ENCODE data around the gene DHPS. TPM values are rescaled to one million over a fixed set of nuclear protein-coding genes. Genes with fewer than 3 reads are reported as not detected.
"Not testable (repeated sequence)": the region's sequence is repeated elsewhere in the genome, so short reads cannot be mapped to it uniquely, and the experiment has no call there.

The DHPS gene
- polyA plus RNA-seq, 3 donors = 83.0 to 91.7 (median 87.7) TPM

- no peak for DNase-seq
These were observed 29.5 kb downstream of the DHPS start for GRCh38 chr19:12652219-12652618.

DNA sequence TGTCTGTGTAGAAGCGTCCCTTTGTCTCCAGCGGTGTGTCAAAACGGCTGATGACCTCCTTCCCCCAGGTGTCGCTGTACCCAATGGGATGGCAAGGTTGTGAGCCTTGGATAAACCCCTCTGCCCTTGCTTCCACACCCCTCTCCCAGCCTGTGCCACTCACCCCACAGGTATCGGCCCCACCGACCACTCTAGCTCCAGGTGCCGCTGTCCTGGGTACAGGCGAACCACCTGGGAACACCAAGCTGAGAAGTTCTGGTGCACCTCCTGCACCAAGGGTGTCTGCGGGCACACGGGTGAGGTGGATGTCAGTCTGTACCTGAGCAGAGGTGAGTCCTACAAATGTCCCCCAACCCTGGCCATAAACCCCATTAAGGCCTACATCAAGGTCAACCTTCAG, 31.7 kb downstream of the DHPS start:
- no peak for DNase-seq

DNA sequence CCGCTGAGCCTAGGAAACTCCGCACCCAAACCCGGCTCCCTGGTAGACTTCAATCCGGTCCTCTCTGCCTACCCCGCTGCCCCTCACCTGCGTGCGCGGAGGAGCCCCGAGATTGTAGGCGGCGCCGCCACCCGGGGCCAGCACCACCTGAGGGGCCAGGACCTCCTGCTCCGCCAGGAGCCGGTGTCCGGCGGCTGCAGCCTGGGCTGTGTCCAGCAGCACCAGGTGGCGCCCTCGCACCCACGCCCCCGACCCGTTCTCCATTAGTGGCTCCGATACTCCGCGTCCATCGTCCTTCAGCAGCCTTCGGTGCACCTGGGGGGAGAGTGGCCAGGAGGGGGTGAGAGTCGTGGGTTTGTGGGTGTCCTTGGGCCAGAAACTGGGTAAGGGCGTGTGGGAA, 33.6 kb downstream of the DHPS start:
- no peak for DNase-seq

DNA sequence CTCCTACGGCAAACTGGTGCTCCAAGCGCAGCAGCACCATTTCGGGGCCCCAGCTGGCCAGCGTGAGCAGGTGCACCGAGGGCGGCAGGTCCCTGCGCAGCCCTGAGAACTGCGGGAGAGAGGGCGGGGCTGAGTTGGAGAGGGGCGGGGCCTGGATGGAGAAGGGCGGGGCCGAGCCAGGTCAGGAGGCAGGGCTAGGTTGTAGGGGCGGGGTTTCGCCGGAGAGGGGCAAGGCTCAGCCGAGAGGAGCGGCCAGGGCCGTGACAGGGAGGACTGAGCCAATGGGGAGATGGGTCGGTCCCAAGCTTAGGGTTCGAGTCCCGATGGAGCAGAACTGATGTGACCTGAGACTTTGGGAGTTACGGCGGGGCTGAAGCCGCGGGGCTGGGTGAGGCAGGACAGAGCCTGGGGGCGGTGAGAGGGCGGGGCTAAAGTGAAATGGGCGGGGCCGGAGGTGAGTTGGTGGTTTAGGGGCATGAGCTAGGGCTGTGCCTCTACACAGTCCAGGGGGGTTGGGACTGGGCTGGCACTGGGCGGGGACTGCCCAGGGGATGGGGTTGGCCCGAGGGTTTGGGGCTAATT, 34.1 kb downstream of the DHPS start:
- DNase-seq = peak; percentile 54

- no peak for DNase-seq
These were observed 34.6 kb downstream of the DHPS start for GRCh38 chr19:12647047-12647446.

DNA sequence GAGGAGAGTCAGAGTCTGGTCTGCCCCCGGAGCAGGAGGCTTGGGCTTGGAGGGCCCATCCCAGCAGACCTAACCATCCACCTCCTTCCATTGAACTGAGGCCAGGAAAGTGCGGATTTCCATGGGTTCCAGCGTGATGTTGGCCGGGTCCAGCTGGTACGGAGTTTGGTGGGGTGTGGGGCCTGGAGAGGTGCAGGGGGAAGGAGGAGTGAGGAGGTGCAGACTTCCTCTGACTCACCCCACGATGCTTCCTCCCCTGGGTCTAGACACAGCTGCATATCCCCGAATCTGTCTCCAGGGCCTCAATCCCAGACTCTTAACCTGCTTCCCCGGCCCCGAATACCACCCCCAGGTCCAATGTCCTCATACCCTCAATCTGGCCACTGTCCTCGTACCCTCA, 35.1 kb downstream of the DHPS start:
- DNase-seq = no peak

DNA sequence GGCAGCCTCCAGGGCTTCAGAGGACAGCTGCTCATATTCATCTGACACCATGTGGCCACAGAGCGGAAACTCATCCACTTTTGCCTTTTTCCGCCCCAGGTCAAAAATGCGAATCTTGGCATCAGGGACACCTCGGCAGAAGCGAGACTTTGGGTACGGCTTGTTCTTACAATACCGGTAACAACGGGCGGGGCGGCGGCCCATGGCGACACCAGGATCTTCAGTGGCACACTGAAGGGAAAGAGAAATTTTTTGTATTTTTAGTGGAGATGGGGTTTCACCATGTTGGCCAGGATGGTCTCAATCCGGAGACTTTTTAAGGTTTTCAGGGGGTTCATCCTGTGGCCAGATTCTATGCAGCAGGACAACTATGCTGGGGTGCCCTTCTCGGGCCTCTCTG, 38.0 kb downstream of the DHPS start:
- DNase-seq = not testable (repeated sequence)

- DNase-seq = no peak
These were observed 39.2 kb downstream of the DHPS start for GRCh38 chr19:12642506-12642905.

- DNase-seq = no peak
These were observed 40.2 kb downstream of the DHPS start for GRCh38 chr19:12641456-12641855.

DNA sequence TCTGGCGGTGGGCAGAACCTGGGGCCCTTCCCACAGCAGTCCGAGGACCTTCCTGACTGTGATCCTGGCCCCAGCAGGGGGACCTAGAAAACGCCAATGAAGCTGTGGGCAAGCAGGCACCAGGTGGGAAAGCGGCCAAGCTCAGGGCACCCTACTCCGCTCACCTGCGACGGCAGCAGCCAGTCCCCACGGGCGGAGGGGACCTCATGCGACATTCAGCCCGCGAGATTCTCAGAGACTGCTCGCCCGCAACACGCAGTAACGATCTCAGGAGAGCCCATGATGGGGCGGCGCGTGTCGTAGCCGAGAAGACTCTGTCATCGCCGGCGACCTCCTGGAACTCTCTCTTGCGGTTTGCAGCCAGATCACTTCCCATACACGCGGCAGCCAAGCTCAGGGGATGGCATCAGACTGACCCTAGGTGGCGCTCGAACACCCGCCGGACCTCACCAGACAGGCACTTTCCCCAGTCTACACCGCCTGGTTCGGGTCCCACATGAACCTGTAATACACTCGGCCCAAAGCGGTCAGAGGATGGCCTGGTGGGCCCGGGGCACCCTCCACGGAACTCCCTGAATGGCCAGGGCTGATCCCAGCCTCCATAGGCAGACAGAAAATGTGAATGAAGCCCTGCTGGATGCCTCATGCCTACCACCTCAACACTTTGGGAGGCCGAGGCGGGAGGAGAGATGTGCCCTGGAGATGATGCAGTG, 41.6 kb downstream of the DHPS start:
- DNase-seq = peak; percentile 79

DNA sequence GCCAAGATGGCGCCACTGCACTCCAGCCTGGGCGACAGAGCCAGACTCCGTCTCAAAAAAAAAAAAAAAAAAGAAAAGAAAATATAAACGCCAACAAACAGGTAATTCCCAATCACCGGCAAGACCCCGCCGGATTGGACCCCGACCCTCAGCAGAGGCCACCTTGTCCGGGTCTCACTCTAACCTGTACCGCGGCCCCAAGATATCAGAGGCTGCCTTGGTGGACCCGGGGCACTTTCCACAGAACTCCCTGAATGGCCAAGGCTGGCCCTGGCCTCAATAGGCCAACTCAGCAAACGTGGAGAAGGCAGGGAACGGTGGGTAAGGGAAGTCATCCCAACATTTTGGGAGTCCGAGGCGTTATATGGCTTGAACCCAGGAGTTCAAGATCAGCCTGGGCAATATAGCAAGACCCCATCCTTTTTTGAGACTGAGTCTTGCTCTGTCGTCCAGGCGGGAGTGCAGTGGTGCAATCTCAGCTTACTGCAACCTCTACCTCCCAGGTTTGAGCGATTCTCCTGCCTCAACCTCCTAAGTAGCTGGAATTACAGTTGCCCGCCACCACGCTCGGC, 43.0 kb downstream of the DHPS start:
- no peak for DNase-seq

DNA sequence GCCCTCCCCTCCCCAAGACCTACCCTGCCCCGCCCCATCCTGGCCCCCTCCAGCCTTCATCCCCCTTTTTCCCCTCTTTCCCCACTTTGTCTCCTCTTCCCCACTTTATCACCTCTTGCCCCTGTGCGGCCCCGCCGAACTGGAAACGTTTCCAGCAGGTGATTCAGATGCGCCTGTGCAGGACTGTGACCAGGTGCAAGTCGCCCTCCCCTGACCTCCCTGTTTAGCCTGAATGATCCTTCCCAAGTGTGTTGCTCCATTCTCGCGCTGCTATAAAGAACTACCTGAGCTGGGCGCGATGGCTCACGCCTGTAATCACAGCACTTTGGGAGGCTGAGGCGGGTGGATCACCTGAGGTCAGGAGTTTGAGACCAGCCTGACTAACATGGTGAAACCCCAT, 45.0 kb downstream of the DHPS start:
- no peak for DNase-seq

GRCh38 chr19:12629215-12629614, 52.5 kb downstream of the DHPS start:
- DNase-seq = no peak

GRCh38 chr19:12628040-12629022, 53.3 kb downstream of the DHPS start:
- DNase-seq = no peak

GRCh38 chr19:12626958-12627357, 54.7 kb downstream of the DHPS start:
- no peak for DNase-seq

Other genes starting within 250 kb of the DHPS start
- 10 to 100 TPM; 10.2 to 13.3 (median 11.0) TPM for gene ZNF443, start 240.9 kb downstream of the DHPS start, polyA plus RNA-seq (ENCODE audit: insufficient read length in 3 of 3)
- gene ZNF709, start 197.1 kb downstream of the DHPS start, polyA plus RNA-seq (ENCODE audit: insufficient read length in 3 of 3) = 10 to 100 TPM in 1 of 3 donors, 1 to 10 TPM in 2; 6.1 to 13.9 (median 7.5) TPM
- 10 to 100 TPM; 12.0 to 13.6 (median 12.7) TPM for gene ZNF564, start 130.4 kb downstream of the DHPS start, polyA plus RNA-seq (ENCODE audit: insufficient read length in 3 of 3)
- 1 to 10 TPM; 4.2 to 5.8 (median 5.6) TPM for gene ZNF490, start 71.1 kb downstream of the DHPS start, polyA plus RNA-seq (ENCODE audit: insufficient read length in 3 of 3)
- gene ZNF791, start 71.0 kb downstream of the DHPS start, polyA plus RNA-seq (ENCODE audit: insufficient read length in 3 of 3) = 10 to 100 TPM; 14.8 to 26.2 (median 22.0) TPM
- 10 to 100 TPM; 31.3 to 41.3 (median 37.8) TPM for gene MAN2B1, start 15.1 kb downstream of the DHPS start, polyA plus RNA-seq (ENCODE audit: insufficient read length in 3 of 3)
- 10 to 100 TPM; 19.7 to 27.9 (median 27.8) TPM for gene WDR83, start 15.1 kb downstream of the DHPS start, polyA plus RNA-seq (ENCODE audit: insufficient read length in 3 of 3)
- gene GNG14, start 6.1 kb upstream of the DHPS start, polyA plus RNA-seq (ENCODE audit: insufficient read length in 3 of 3) = under 1 TPM in 2 of 3 donors, not detected in 1; 0.28 to 0.68 TPM
- 10 to 100 TPM; 16.6 to 18.9 (median 18.3) TPM for gene FBXW9, start 14.8 kb upstream of the DHPS start, polyA plus RNA-seq (ENCODE audit: insufficient read length in 3 of 3)
- gene TNPO2, start 42.1 kb upstream of the DHPS start, polyA plus RNA-seq (ENCODE audit: insufficient read length in 3 of 3) = 10 to 100 TPM; 73.6 to 96.4 (median 81.7) TPM
- 100 to 1,000 TPM; 172 to 217 (median 201) TPM for gene TRIR, start 52.8 kb upstream of the DHPS start, polyA plus RNA-seq (ENCODE audit: insufficient read length in 3 of 3)
- gene GET3, start 55.6 kb upstream of the DHPS start, polyA plus RNA-seq (ENCODE audit: insufficient read length in 3 of 3) = 10 to 100 TPM; 86.8 to 98.0 (median 91.7) TPM
- gene BEST2, start 69.9 kb upstream of the DHPS start, polyA plus RNA-seq (ENCODE audit: insufficient read length in 3 of 3) = under 1 TPM in 1 of 3 donors, not detected in 2; 0.15 TPM
- gene HOOK2, start 93.7 kb upstream of the DHPS start, polyA plus RNA-seq (ENCODE audit: insufficient read length in 3 of 3) = 10 to 100 TPM; 48.8 to 89.5 (median 81.1) TPM
- gene JUNB, start 109.6 kb upstream of the DHPS start, polyA plus RNA-seq (ENCODE audit: insufficient read length in 3 of 3) = 10 to 100 TPM; 19.6 to 28.7 (median 20.5) TPM
- 100 to 1,000 TPM; 303 to 365 (median 345) TPM for gene PRDX2, start 119.9 kb upstream of the DHPS start, polyA plus RNA-seq (ENCODE audit: insufficient read length in 3 of 3)
- gene THSD8, start 120.2 kb upstream of the DHPS start, polyA plus RNA-seq (ENCODE audit: insufficient read length in 3 of 3) = 1 to 10 TPM; 4.4 to 5.8 (median 5.8) TPM
- gene RNASEH2A, start 124.7 kb upstream of the DHPS start, polyA plus RNA-seq (ENCODE audit: insufficient read length in 3 of 3) = 10 to 100 TPM; 28.8 to 48.4 (median 46.0) TPM
- not detected for gene RTBDN, start 152.7 kb upstream of the DHPS start, polyA plus RNA-seq (ENCODE audit: insufficient read length in 3 of 3)
- 1 to 10 TPM; 1.1 to 1.4 (median 1.3) TPM for gene MAST1, start 156.6 kb upstream of the DHPS start, polyA plus RNA-seq (ENCODE audit: insufficient read length in 3 of 3)
- 10 to 100 TPM in 1 of 3 donors, 1 to 10 TPM in 2; 8.1 to 11.1 (median 9.1) TPM for gene DNASE2, start 199.6 kb upstream of the DHPS start, polyA plus RNA-seq (ENCODE audit: insufficient read length in 3 of 3)
- gene KLF1, start 205.3 kb upstream of the DHPS start, polyA plus RNA-seq (ENCODE audit: insufficient read length in 3 of 3) = under 1 TPM; 0.20 to 0.46 (median 0.45) TPM
- gene GCDH, start 209.3 kb upstream of the DHPS start, polyA plus RNA-seq (ENCODE audit: insufficient read length in 3 of 3) = 10 to 100 TPM; 33.9 to 42.9 (median 36.7) TPM
- gene SYCE2, start 237.4 kb upstream of the DHPS start, polyA plus RNA-seq (ENCODE audit: insufficient read length in 3 of 3) = 1 to 10 TPM; 2.4 to 6.2 (median 5.5) TPM